Astrocyte (in vitro differentiated cells and primary cell): ENCODE data around the gene ABHD15. TPM values are rescaled to one million over a fixed set of nuclear protein-coding genes. Genes with fewer than 3 reads are reported as not detected.
A peak's percentile ranks its signal among the peaks of the same experiment; 100 is the strongest.

Experiments
- DNase-seq: peaks from one replicate; pipeline ENCODE4 v3.0.0-alpha.2; 2010; ENCODE audit warnings: low read depth
- FAIRE-seq: peaks from 2 replicates; lab custom pipeline; 2011; peaks lifted over from hg19 to GRCh38; lab: Jason Lieb, UNC
- H2AFZ ChIP-seq: 2 replicates; pipeline ENCODE4 v1.6.0; 2012; ENCODE audit warnings: low read depth, low read length, inconsistent platforms
- H3K27ac ChIP-seq: 2 replicates; pipeline ENCODE4 v1.5.1; 2011; ENCODE audit warnings: low read depth, low read length, inconsistent platforms
- H3K27me3 ChIP-seq: 2 replicates; pipeline ENCODE4 v1.6.0; 2011; ENCODE audit warnings: low read length, inconsistent platforms; ENCODE audit not compliant: insufficient read depth
- H3K36me3 ChIP-seq: 2 replicates; pipeline ENCODE4 v1.5.1; 2011; ENCODE audit warnings: low read length, inconsistent platforms; ENCODE audit not compliant: insufficient read depth
- H3K4me1 ChIP-seq: 2 replicates; pipeline ENCODE4 v1.5.1; 2011; ENCODE audit warnings: low read length, inconsistent platforms; ENCODE audit not compliant: insufficient read depth
- H3K4me2 ChIP-seq: 2 replicates; pipeline ENCODE4 v1.6.0; 2012; ENCODE audit warnings: low read length, inconsistent platforms
- H3K4me3 ChIP-seq: 2 replicates; pipeline ENCODE4 v1.5.1; 2011; ENCODE audit warnings: low read depth, mild to moderate bottlenecking, low read length, inconsistent platforms; ENCODE audit not compliant: insufficient read depth
- H3K79me2 ChIP-seq: 2 replicates; pipeline ENCODE4 v1.6.0; 2012; ENCODE audit warnings: mild to moderate bottlenecking, low read length, inconsistent platforms; ENCODE audit not compliant: insufficient read depth
- H3K9ac ChIP-seq: 2 replicates; pipeline ENCODE4 v1.6.0; 2012; ENCODE audit warnings: mild to moderate bottlenecking, low read length, inconsistent platforms
- H3K9me3 ChIP-seq: 2 replicates; pipeline ENCODE4 v1.5.1; 2012; ENCODE audit warnings: low read depth, mild to moderate bottlenecking, low read length, inconsistent platforms; ENCODE audit not compliant: insufficient read depth
- H4K20me1 ChIP-seq: 2 replicates; pipeline ENCODE4 v1.6.0; 2012; ENCODE audit warnings: low read length, inconsistent platforms; ENCODE audit not compliant: insufficient read depth
- H3K27ac Mint-ChIP-seq: one replicate; pipeline ENCODE4 v1.8.0; 2021; ENCODE audit warnings: mild to moderate bottlenecking, mixed read lengths; ENCODE audit not compliant: unreplicated experiment
- H3K27me3 Mint-ChIP-seq: one replicate; pipeline ENCODE4 v1.8.0; 2021; ENCODE audit warnings: low read depth, mixed read lengths; ENCODE audit not compliant: unreplicated experiment
- H3K36me3 Mint-ChIP-seq: one replicate; pipeline ENCODE4 v1.8.0; 2021; ENCODE audit warnings: low read depth, mixed read lengths; ENCODE audit not compliant: unreplicated experiment
- H3K4me1 Mint-ChIP-seq: one replicate; pipeline ENCODE4 v1.8.0; 2021; ENCODE audit warnings: low read depth, mixed read lengths; ENCODE audit not compliant: unreplicated experiment
- H3K4me3 Mint-ChIP-seq: one replicate; pipeline ENCODE4 v1.8.0; 2021; ENCODE audit warnings: mild to moderate bottlenecking, moderate library complexity, mixed read lengths; ENCODE audit not compliant: unreplicated experiment
- H3K9me3 Mint-ChIP-seq: one replicate; pipeline ENCODE4 v1.8.0; 2021; ENCODE audit warnings: mild to moderate bottlenecking, mixed read lengths; ENCODE audit not compliant: unreplicated experiment
- EZH2 ChIP-seq: IDR thresholded peaks from 2 replicates; pipeline ENCODE4 v1.6.1; 2012; ENCODE audit warnings: mild to moderate bottlenecking, low read length, inconsistent platforms; ENCODE audit not compliant: insufficient read depth
- total RNA-seq: library from RNA; stranded (reverse); gene quantifications from 2 replicates; pipeline ENCODE4 v1.2.1, GENCODE V29; 2021
- TF ChIP-seq, protein P1 (sequence below): IDR thresholded peaks from 2 replicates; pipeline ENCODE4 v1.5.1; 2011; ENCODE audit warnings: low read depth, mild to moderate bottlenecking, inconsistent platforms, low read length, moderate library complexity; ENCODE audit not compliant: insufficient read depth

ABHD15 gene
- total RNA-seq, 1 donor from 2014 or later, result 8.6 TPM

DNA sequence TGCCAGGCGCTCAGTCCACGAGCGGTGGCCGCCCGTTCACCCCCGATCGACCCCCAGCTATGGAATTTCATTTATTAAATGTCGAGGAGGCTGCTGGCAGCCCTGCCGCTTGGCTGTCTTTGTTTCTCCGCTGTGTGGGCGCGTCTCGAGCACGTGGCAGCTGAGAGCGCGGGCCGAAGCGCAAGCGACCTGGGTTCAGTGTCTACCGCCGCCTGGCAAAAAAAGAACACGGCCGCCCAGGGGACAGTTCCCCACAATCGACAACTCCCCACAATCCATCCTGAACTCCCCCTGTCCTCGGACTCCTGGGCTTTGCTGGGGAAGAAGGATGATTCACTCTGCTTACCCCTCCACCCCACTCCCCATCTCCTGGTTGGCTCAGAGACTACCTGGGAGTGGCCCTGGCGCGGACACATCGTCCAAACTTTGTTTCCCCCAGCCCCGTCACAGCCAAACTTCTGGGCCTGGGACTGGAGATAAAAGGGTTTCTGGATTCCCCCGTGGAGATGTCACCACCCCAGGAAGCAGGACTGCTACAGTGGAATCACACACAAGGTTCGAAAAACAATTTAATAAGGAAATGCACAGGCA, 24.4 kb upstream of the ABHD15 start:
- Histone ChIP-seq H3K4me1 (peaks cover 61% of the 10 kb centered on the region), H3K79me2 (peaks cover 28% of the 10 kb centered on the region), H3K27me3 (peaks cover 4% of the 10 kb centered on the region), H3K4me2 (peak overlapping the region; percentile 91), H4K20me1 (peaks cover 52% of the 10 kb centered on the region), H3K9me3 (no peaks in the 10 kb centered on the region), H3K9ac (peak overlapping the region; percentile 63), H3K27ac (peak overlapping the region; percentile 60), H3K4me3 (peak overlapping the region; percentile 47), H2AFZ (peak overlapping the region; percentile 84), H3K36me3 (no peaks in the 10 kb centered on the region)
- Mint-ChIP-seq H3K4me1 (peaks cover 12% of the 10 kb centered on the region), H3K4me3 (peak overlapping the region; percentile 83), H3K27me3 (no peaks in the 10 kb centered on the region), H3K36me3 (no peaks in the 10 kb centered on the region), H3K27ac (peak overlapping the region; percentile 92), H3K9me3 (no peaks in the 10 kb centered on the region)
- peak; percentile 77 for DNase-seq
- no peak for TF ChIP-seq EZH2
- TF ChIP-seq, protein P1, sequence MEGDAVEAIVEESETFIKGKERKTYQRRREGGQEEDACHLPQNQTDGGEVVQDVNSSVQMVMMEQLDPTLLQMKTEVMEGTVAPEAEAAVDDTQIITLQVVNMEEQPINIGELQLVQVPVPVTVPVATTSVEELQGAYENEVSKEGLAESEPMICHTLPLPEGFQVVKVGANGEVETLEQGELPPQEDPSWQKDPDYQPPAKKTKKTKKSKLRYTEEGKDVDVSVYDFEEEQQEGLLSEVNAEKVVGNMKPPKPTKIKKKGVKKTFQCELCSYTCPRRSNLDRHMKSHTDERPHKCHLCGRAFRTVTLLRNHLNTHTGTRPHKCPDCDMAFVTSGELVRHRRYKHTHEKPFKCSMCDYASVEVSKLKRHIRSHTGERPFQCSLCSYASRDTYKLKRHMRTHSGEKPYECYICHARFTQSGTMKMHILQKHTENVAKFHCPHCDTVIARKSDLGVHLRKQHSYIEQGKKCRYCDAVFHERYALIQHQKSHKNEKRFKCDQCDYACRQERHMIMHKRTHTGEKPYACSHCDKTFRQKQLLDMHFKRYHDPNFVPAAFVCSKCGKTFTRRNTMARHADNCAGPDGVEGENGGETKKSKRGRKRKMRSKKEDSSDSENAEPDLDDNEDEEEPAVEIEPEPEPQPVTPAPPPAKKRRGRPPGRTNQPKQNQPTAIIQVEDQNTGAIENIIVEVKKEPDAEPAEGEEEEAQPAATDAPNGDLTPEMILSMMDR, result no peak
- FAIRE-seq, result no peak

DNA sequence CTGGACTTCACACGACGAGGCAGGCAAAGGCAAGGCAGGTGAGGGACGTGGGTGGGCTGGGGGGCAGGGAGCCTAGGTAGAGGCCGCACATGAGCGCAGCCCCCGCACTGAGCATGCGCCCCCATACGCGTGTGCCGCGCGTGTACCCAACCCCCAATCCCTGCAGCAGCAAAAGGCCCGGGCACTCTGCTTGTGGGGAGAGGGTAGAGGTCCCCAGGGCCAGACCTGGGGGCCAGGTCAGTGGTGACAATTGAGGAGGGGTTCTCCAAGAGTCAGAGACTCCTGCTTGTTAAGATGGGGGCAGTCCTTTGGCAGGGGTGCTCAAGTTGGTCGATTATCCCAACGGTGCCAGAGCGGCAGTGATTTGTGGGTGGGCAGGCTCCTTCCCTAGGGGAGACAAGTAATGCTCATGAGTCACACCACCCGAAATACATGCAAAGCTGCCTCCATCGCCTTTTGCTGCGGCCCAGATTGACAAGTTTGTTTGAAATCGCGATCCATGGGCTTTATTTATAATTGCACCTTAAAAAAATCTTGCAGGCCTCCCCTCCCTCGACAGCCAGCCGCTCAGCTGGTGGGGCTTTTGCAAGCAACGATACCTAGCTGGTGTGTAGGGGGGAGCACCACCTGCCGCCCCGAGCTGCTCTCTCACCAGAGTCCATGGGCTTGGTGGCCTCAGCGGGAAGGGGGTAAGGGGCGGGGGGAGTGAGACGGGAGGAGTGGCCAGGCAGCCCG, 23.7 kb upstream of the ABHD15 start:
- H3K27ac ChIP-seq, result peak overlapping the region; percentile 60
- peak overlapping the region; percentile 91 for H3K4me2 ChIP-seq
- TF ChIP-seq EZH2, result no peak
- TF ChIP-seq, protein P1, result no peak
- Mint-ChIP-seq H3K9me3 (no peaks in the 10 kb centered on the region), H3K4me3 (peak overlapping the region; percentile 85), H3K4me1 (peaks cover 13% of the 10 kb centered on the region), H3K36me3 (no peaks in the 10 kb centered on the region), H3K27me3 (no peaks in the 10 kb centered on the region), H3K27ac (peak overlapping the region; percentile 81)
- H3K79me2 ChIP-seq, result peaks cover 34% of the 10 kb centered on the region
- H3K9ac ChIP-seq, result peak overlapping the region; percentile 72
- no peaks in the 10 kb centered on the region for H3K36me3 ChIP-seq
- FAIRE-seq (no peak), DNase-seq (peak; percentile 62)
- H3K4me3 ChIP-seq, result peak overlapping the region; percentile 57
- no peaks in the 10 kb centered on the region for H3K27me3 ChIP-seq
- peaks cover 63% of the 10 kb centered on the region for H3K4me1 ChIP-seq
- no peaks in the 10 kb centered on the region for H3K9me3 ChIP-seq
- H2AFZ ChIP-seq, result peak overlapping the region; percentile 84
- H4K20me1 ChIP-seq, result peaks cover 52% of the 10 kb centered on the region
